Measurements from ENCODE around the gene OLFML2B. TPM values are rescaled to one million over a fixed set of nuclear protein-coding genes. Genes with fewer than 3 reads are reported as not detected.

OLFML2B gene
- total RNA-seq, 1 experiment from 2014 or later = 1.4 TPM

DNA sequence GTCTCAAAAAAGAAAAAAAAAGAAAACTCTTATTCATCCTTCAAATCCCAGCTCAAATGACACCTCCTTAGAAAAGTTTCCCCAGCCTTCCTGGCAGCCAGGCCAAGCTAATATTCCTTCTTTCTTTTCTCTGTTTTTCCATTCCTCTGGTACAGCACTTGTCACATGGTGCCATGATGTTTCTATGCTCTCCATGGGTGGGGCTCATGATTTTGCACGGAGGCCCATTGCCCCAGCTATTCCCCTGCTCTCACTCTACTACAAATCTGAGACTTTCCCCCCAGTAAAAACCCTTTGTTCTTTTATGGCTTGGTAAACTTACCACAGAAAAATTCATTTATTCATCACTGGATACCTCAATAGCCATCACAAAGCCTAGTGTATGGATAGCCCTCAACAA lies 26.5 kb downstream of the OLFML2B start:
- Histone ChIP-seq H3K23me2 (ENCODE audit: insufficient read length, low read depth, low read length, poor library complexity, severe bottlenecking) (no peaks in the 10 kb centered on the region), H4K20me1 (ENCODE audit: control insufficient read depth, insufficient read depth, insufficient read length) (no peaks in the 10 kb centered on the region), H2BK20ac (ENCODE audit: low read depth, low read length, poor library complexity, severe bottlenecking) (no peak overlapping the region), H3K9ac (ENCODE audit: extremely low read depth, insufficient read length, low read length) (no peak overlapping the region), H4K5ac (ENCODE audit: insufficient read length, low read depth, low read length) (no peak overlapping the region), H3K56ac (ENCODE audit: insufficient read length, low read depth, low read length) (no peak overlapping the region), H2AFZ (ENCODE audit: low read length) (no peak overlapping the region), H2BK120ac (ENCODE audit: low read depth, low read length, poor library complexity, severe bottlenecking) (no peak overlapping the region), H3K9me3 (ENCODE audit: control insufficient read depth, low read depth, low read length) (no peaks in the 10 kb centered on the region), H3K4ac (ENCODE audit: low read depth, low read length) (no peak overlapping the region), H3K4me1 (ENCODE audit: insufficient read depth, low read length) (no peaks in the 10 kb centered on the region), H2BK12ac (ENCODE audit: insufficient read length, low read depth, low read length) (no peak overlapping the region), H3K79me1 (ENCODE audit: insufficient read depth, low read depth, low read length, poor library complexity, severe bottlenecking) (no peaks in the 10 kb centered on the region), H3K23ac (ENCODE audit: insufficient read length, low read depth, low read length) (no peak overlapping the region), H3K79me2 (ENCODE audit: insufficient read depth, low read length) (no peaks in the 10 kb centered on the region), H4K91ac (ENCODE audit: insufficient read length, low read depth, low read length) (no peak overlapping the region), H3T11ph (ENCODE audit: low read length) (no peak overlapping the region), H2BK15ac (ENCODE audit: low read depth, low read length) (no peak overlapping the region), H3K27me3 (ENCODE audit: insufficient read depth, low read length) (no peaks in the 10 kb centered on the region), H3K4me2 (ENCODE audit: insufficient read depth, insufficient read length, low read length) (no peak overlapping the region), H2AK5ac (ENCODE audit: insufficient read length, low read length) (no peak overlapping the region), H3K18ac (ENCODE audit: insufficient read length, low read depth, low read length) (no peak overlapping the region), H4K8ac (replicated peaks; ENCODE audit: insufficient read length, low read depth, low read length) (no peak overlapping the region), H3K27ac (ENCODE audit: insufficient read length, low read depth, low read length) (no peak overlapping the region), H3K14ac (ENCODE audit: insufficient read depth, low read length) (no peak overlapping the region), H2BK5ac (ENCODE audit: insufficient read length, low read length) (no peak overlapping the region)
- peaks cover 0 to 12% (median 0%) of the 10 kb centered on the region in 3 experiments; a peak in 1 of 7 replicates for H3K36me3 Mint-ChIP-seq (ENCODE audit: insufficient read depth in 1 of 3, low read depth in 3 of 3)
- DNase-seq = no peak
- H3K4me3 Mint-ChIP-seq = no peak overlapping the region
- no CpG with 5 or more reads among the region's 1 CpG for WGBS (ENCODE audit: extremely low coverage, insufficient read length, low lambda C conversion rate)
- H3K9me3 Mint-ChIP-seq = no peaks in the 10 kb centered on the region; a peak in 2 of 5 replicates
- no peaks in the 10 kb centered on the region for H3K27me3 Mint-ChIP-seq (ENCODE audit: low read depth)
- TF ChIP-seq CTCF (conservative IDR thresholded peaks at IDR 0.05) = no peak
- H3K27ac Mint-ChIP-seq = peak overlapping the region in 1 of 3 experiments; percentile 9; a peak in 1 of 7 replicates
- no peaks in the 10 kb centered on the region for H3K4me1 Mint-ChIP-seq

Measured in H9 (cell line).